ENCODE results near the gene USP20.

DNA sequence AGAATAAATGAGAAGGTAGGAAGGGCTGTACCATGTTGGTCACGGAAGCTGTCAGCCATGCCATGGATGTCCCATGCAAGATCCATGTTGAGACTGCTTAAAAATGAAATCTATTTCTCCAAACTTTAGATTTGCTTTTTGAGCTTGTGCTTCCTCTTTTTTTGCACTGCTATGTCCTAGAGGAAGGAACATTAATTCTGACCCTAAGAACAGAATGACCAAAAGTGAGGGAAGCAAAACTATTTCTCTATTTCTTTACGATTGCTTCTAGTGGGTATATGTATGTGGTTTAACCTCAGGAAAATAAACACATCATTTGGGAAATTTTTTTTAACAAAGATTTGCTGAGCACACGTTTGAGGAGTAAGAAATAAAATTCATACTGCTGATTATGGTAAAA, 84.6 kb downstream of the USP20 start:
- TF ChIP-seq POLR2AphosphoS5 (IDR thresholded peaks at IDR 0.05; ENCODE audit: low read depth, low read length) (no peak), GATA2 (CRISPR knock-in tag; IDR thresholded peaks at IDR 0.05) (no peak), EZH2phosphoT487 (IDR thresholded peaks at IDR 0.05; ENCODE audit: borderline replicate concordance, low read depth) (no peak), EP300 (IDR thresholded peaks at IDR 0.05; ENCODE audit: borderline replicate concordance in 1 of 2, low read depth in 1 of 2, low read length in 1 of 2) (no peak), MXI1 (IDR thresholded peaks at IDR 0.05; ENCODE audit: low read depth, low read length) (no peak), MEF2A (IDR thresholded peaks at IDR 0.05; ENCODE audit: borderline replicate concordance, low read depth) (no peak), TAF1 (IDR thresholded peaks at IDR 0.05; ENCODE audit: borderline replicate concordance, low read depth, low read length) (no peak)
- TF ChIP-seq, protein P1, sequence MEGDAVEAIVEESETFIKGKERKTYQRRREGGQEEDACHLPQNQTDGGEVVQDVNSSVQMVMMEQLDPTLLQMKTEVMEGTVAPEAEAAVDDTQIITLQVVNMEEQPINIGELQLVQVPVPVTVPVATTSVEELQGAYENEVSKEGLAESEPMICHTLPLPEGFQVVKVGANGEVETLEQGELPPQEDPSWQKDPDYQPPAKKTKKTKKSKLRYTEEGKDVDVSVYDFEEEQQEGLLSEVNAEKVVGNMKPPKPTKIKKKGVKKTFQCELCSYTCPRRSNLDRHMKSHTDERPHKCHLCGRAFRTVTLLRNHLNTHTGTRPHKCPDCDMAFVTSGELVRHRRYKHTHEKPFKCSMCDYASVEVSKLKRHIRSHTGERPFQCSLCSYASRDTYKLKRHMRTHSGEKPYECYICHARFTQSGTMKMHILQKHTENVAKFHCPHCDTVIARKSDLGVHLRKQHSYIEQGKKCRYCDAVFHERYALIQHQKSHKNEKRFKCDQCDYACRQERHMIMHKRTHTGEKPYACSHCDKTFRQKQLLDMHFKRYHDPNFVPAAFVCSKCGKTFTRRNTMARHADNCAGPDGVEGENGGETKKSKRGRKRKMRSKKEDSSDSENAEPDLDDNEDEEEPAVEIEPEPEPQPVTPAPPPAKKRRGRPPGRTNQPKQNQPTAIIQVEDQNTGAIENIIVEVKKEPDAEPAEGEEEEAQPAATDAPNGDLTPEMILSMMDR (IDR thresholded peaks at IDR 0.05) = no peak
- TF ChIP-seq, protein P2, sequence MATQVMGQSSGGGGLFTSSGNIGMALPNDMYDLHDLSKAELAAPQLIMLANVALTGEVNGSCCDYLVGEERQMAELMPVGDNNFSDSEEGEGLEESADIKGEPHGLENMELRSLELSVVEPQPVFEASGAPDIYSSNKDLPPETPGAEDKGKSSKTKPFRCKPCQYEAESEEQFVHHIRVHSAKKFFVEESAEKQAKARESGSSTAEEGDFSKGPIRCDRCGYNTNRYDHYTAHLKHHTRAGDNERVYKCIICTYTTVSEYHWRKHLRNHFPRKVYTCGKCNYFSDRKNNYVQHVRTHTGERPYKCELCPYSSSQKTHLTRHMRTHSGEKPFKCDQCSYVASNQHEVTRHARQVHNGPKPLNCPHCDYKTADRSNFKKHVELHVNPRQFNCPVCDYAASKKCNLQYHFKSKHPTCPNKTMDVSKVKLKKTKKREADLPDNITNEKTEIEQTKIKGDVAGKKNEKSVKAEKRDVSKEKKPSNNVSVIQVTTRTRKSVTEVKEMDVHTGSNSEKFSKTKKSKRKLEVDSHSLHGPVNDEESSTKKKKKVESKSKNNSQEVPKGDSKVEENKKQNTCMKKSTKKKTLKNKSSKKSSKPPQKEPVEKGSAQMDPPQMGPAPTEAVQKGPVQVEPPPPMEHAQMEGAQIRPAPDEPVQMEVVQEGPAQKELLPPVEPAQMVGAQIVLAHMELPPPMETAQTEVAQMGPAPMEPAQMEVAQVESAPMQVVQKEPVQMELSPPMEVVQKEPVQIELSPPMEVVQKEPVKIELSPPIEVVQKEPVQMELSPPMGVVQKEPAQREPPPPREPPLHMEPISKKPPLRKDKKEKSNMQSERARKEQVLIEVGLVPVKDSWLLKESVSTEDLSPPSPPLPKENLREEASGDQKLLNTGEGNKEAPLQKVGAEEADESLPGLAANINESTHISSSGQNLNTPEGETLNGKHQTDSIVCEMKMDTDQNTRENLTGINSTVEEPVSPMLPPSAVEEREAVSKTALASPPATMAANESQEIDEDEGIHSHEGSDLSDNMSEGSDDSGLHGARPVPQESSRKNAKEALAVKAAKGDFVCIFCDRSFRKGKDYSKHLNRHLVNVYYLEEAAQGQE (IDR thresholded peaks at IDR 0.05; ENCODE audit: low read depth, low read length) = no peak
